WTC11 (cell line): ENCODE data around the gene EPYC.

Source experiments
- CTCF ChIP-seq: fragments of 200-600 bp; IDR thresholded peaks from 2 replicates; pipeline ENCODE4 v1.8.0; 2022; ENCODE audit warnings: antibody characterized with exemption
- EMX1 ChIP-seq: fragments of 250-450 bp; sonication (Bioruptor Pico); IDR thresholded peaks from 2 replicates; pipeline ENCODE4 v1.8.0; 2021; ENCODE audit warnings: mild to moderate bottlenecking
- ETV6 ChIP-seq: sonication (generic); formaldehyde crosslinking; IDR thresholded peaks from 2 replicates; pipeline ENCODE4 v1.8.1; 2022; ENCODE audit warnings: mild to moderate bottlenecking, missing genetic modification reagents
- IRF1 ChIP-seq: sonication (generic); formaldehyde crosslinking; IDR thresholded peaks from 2 replicates; pipeline ENCODE4 v1.8.0; 2023; ENCODE audit warnings: missing genetic modification reagents
- NFYB ChIP-seq: sonication (generic); formaldehyde crosslinking; conservative IDR thresholded peaks from 2 replicates; pipeline ENCODE4 v1.8.0; 2022; ENCODE audit warnings: low read depth, missing genetic modification reagents
- NR2C2 ChIP-seq: sonication (generic); formaldehyde crosslinking; IDR thresholded peaks from 2 replicates; pipeline ENCODE4 v1.8.0; 2022; ENCODE audit warnings: mild to moderate bottlenecking, missing genetic modification reagents
- NR3C1 ChIP-seq: sonication (generic); formaldehyde crosslinking; conservative IDR thresholded peaks from 2 replicates; pipeline ENCODE4 v1.8.1; 2023; ENCODE audit warnings: low read depth, mild to moderate bottlenecking, missing genetic modification reagents
- SP1 ChIP-seq: sonication (generic); formaldehyde crosslinking; conservative IDR thresholded peaks from 2 replicates; pipeline ENCODE4 v1.8.1; 2022; ENCODE audit warnings: missing genetic modification reagents
- ZNF138 ChIP-seq: sonication (generic); formaldehyde crosslinking; conservative IDR thresholded peaks from 2 replicates; pipeline ENCODE4 v1.8.1; 2022; ENCODE audit warnings: mild to moderate bottlenecking, moderate library complexity, missing genetic modification reagents
- ZNF317 ChIP-seq: sonication (generic); formaldehyde crosslinking; IDR thresholded peaks from 2 replicates; pipeline ENCODE4 v1.8.1; 2023; ENCODE audit warnings: low read depth, mild to moderate bottlenecking, moderate library complexity, missing genetic modification reagents, borderline replicate concordance
- ZNF416 ChIP-seq: fragments of 250-450 bp; sonication (Bioruptor Pico); IDR thresholded peaks from 2 replicates; pipeline ENCODE4 v1.9.0; 2021; ENCODE audit warnings: mild to moderate bottlenecking, inconsistent platforms
- TF ChIP-seq, protein P1 (sequence below): sonication (generic); formaldehyde crosslinking; IDR thresholded peaks from 2 replicates; pipeline ENCODE4 v1.8.0; 2022; ENCODE audit warnings: mild to moderate bottlenecking, missing genetic modification reagents
- TF ChIP-seq, protein P2 (sequence below): sonication (generic); formaldehyde crosslinking; IDR thresholded peaks from 2 replicates; pipeline ENCODE4 v1.8.0; 2022; ENCODE audit warnings: mild to moderate bottlenecking, missing genetic modification reagents

- TF ChIP-seq CTCF (no peak), ETV6 (CRISPR knock-in tag) (no peak), NR2C2 (no peak), EMX1 (CRISPR knock-in tag) (no peak), ZNF416 (CRISPR knock-in tag) (no peak), ZNF317 (CRISPR knock-in tag) (no peak), SP1 (CRISPR knock-in tag) (no peak), IRF1 (no peak), NR3C1 (CRISPR knock-in tag) (no peak), NFYB (CRISPR knock-in tag) (no peak), ZNF138 (no peak)
- TF ChIP-seq, protein P1, sequence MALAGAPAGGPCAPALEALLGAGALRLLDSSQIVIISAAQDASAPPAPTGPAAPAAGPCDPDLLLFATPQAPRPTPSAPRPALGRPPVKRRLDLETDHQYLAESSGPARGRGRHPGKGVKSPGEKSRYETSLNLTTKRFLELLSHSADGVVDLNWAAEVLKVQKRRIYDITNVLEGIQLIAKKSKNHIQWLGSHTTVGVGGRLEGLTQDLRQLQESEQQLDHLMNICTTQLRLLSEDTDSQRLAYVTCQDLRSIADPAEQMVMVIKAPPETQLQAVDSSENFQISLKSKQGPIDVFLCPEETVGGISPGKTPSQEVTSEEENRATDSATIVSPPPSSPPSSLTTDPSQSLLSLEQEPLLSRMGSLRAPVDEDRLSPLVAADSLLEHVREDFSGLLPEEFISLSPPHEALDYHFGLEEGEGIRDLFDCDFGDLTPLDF (CRISPR knock-in tag) = no peak
- TF ChIP-seq, protein P2, sequence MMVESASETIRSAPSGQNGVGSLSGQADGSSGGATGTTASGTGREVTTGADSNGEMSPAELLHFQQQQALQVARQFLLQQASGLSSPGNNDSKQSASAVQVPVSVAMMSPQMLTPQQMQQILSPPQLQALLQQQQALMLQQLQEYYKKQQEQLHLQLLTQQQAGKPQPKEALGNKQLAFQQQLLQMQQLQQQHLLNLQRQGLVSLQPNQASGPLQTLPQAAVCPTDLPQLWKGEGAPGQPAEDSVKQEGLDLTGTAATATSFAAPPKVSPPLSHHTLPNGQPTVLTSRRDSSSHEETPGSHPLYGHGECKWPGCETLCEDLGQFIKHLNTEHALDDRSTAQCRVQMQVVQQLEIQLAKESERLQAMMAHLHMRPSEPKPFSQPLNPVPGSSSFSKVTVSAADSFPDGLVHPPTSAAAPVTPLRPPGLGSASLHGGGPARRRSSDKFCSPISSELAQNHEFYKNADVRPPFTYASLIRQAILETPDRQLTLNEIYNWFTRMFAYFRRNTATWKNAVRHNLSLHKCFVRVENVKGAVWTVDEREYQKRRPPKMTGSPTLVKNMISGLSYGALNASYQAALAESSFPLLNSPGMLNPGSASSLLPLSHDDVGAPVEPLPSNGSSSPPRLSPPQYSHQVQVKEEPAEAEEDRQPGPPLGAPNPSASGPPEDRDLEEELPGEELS (CRISPR knock-in tag) = no peak
Measured at GRCh38 chr12:90947869-90948268, 56.9 kb downstream of the EPYC start.
